Measurements from ENCODE around the gene POLR2F.

POLR2F gene

DNA sequence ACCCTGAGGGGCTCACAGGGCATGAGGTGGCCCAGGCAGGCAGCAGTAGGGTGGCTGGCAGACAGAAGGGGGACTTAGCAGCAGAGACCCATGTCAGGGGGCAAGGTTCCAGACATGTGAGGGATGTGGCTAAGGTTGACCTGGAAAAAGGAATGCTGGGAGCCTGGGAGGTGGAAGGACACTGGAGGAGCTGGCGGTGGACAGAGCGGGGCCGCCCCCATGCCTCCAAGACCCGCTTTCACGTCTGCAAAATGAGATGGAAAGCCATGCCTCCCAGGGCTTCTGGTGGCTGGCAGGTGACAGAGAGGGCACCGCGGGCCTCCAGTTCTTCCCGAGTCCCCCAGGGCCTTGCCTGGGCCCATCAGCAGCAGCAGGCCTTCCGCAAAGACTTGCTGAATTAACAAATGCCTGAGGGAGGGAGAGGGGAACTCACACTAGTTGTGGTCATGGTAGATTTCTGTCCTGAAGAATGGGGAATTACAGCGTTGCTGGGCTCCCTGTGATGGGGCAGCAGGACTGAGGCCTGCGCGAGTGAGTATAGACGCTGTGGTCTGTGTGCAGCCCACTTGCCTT is 53.9 kb downstream of the POLR2F start:
- Histone ChIP-seq H3K4me3 (ENCODE audit: low read length) (no peak overlapping the region), H3K36me3 (replicated peaks; ENCODE audit: low read depth, low read length) (no peaks in the 10 kb centered on the region), H3K9ac (ENCODE audit: low read length) (no peak overlapping the region), H3K27me3 (ENCODE audit: low read depth, low read length) (peaks cover 12% of the 10 kb centered on the region; the same call in 1 of the 2 replicates), H3K4me2 (ENCODE audit: low read length) (no peak overlapping the region), H3K79me2 (ENCODE audit: low read length) (no peaks in the 10 kb centered on the region), H3K4me1 (ENCODE audit: low read length) (no peaks in the 10 kb centered on the region), H4K20me1 (ENCODE audit: insufficient read depth, low read length) (no peaks in the 10 kb centered on the region), H3K27ac (ENCODE audit: low read length) (no peak overlapping the region), H3K9me3 (ENCODE audit: insufficient read depth, low read length) (no peaks in the 10 kb centered on the region), H2AFZ (ENCODE audit: low read depth, low read length) (no peak overlapping the region)
- TF ChIP-seq, protein P1, sequence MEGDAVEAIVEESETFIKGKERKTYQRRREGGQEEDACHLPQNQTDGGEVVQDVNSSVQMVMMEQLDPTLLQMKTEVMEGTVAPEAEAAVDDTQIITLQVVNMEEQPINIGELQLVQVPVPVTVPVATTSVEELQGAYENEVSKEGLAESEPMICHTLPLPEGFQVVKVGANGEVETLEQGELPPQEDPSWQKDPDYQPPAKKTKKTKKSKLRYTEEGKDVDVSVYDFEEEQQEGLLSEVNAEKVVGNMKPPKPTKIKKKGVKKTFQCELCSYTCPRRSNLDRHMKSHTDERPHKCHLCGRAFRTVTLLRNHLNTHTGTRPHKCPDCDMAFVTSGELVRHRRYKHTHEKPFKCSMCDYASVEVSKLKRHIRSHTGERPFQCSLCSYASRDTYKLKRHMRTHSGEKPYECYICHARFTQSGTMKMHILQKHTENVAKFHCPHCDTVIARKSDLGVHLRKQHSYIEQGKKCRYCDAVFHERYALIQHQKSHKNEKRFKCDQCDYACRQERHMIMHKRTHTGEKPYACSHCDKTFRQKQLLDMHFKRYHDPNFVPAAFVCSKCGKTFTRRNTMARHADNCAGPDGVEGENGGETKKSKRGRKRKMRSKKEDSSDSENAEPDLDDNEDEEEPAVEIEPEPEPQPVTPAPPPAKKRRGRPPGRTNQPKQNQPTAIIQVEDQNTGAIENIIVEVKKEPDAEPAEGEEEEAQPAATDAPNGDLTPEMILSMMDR (IDR thresholded peaks at IDR 0.05; ENCODE audit: low read depth, low read length), result no peak
- TF ChIP-seq EZH2phosphoT487 (IDR thresholded peaks at IDR 0.05; ENCODE audit: low read depth), result no peak

DNA sequence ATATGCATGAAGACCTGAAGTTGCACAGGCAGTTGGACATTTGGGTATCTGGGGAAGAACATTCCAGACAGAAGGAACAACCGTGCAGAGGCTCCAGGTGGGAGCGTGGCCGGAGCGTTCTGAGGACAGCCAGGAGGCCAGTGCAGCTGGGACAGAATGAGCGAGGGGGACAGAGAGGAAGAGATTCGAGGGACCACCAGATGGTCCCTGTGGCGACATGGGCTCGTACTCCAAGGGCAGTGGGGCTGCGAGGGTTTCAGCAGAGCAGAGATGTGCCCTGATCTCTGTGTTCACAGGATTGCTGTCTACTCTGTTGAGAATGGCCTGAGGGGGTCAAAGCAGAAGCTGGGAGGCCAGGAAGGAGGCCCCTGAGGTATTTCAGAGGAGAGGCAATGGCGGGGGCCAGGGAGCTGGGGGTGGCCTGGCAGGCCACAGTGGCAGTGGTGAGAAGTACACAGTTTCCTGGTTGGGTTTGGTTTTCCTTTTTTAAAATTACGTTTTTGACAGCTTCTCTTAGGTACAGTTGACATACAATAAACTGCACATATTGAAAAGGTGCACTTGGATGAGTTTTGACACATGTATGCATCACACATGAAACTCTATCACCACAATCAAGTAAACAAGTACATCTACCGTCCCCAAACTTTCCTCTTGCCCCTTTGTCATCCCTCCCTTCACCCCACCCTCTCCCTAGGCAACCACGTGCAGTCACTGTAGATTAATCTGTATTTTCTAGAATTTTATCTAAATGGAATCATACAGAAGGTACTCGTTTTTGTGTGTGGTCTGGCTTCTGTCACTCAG is 55.7 kb downstream of the POLR2F start:
- Histone ChIP-seq H2AFZ (ENCODE audit: low read depth, low read length) (no peak overlapping the region), H3K27ac (ENCODE audit: low read length) (no peak overlapping the region), H3K9me3 (ENCODE audit: insufficient read depth, low read length) (no peaks in the 10 kb centered on the region), H3K79me2 (ENCODE audit: low read length) (no peaks in the 10 kb centered on the region), H3K27me3 (ENCODE audit: low read depth, low read length) (peaks cover 16% of the 10 kb centered on the region; the same call in 1 of the 2 replicates), H3K4me3 (ENCODE audit: low read length) (no peak overlapping the region), H3K9ac (ENCODE audit: low read length) (no peak overlapping the region), H4K20me1 (ENCODE audit: insufficient read depth, low read length) (no peaks in the 10 kb centered on the region), H3K4me2 (ENCODE audit: low read length) (no peak overlapping the region), H3K4me1 (ENCODE audit: low read length) (no peaks in the 10 kb centered on the region), H3K36me3 (replicated peaks; ENCODE audit: low read depth, low read length) (no peaks in the 10 kb centered on the region)
- no peak for TF ChIP-seq EZH2phosphoT487 (IDR thresholded peaks at IDR 0.05; ENCODE audit: low read depth)
- TF ChIP-seq, protein P1 (IDR thresholded peaks at IDR 0.05; ENCODE audit: low read depth, low read length), result no peak

DNA sequence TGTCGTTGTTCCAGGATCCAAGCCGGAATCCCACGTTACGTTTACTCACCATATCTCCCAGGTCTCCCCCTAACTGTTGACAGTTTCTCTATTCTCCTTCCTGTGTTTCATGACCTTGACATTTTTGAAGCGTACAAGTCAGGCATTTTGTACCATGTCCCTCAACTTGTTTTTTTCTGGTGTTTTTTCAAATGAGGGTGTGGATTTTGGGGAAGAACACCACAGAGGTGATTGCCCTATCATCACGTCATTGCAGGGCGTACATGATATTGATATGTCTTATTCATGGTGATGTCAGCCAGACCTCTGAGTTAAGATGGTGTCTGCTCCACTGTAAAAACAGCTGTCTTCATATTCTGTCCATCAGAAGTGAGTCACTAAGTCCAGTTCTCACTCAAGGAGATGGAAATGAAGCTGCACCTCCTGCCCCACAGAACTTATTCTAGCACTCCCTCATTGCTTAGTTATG is 59.1 kb downstream of the POLR2F start:
- H3K36me3 ChIP-seq (replicated peaks; ENCODE audit: low read depth, low read length), result no peaks in the 10 kb centered on the region
- no peak overlapping the region for H3K9ac ChIP-seq (ENCODE audit: low read length)
- H3K4me2 ChIP-seq (ENCODE audit: low read length), result no peak overlapping the region
- no peak overlapping the region for H3K27ac ChIP-seq (ENCODE audit: low read length)
- no peaks in the 10 kb centered on the region for H3K79me2 ChIP-seq (ENCODE audit: low read length)
- no peak overlapping the region for H3K4me3 ChIP-seq (ENCODE audit: low read length)
- TF ChIP-seq, protein P1 (IDR thresholded peaks at IDR 0.05; ENCODE audit: low read depth, low read length), result no peak
- TF ChIP-seq EZH2phosphoT487 (IDR thresholded peaks at IDR 0.05; ENCODE audit: low read depth), result no peak
- H3K27me3 ChIP-seq (ENCODE audit: low read depth, low read length), result peaks cover 10% of the 10 kb centered on the region; the same call in 1 of the 2 replicates
- H3K4me1 ChIP-seq (ENCODE audit: low read length), result no peaks in the 10 kb centered on the region
- no peaks in the 10 kb centered on the region for H4K20me1 ChIP-seq (ENCODE audit: insufficient read depth, low read length)
- no peak overlapping the region for H2AFZ ChIP-seq (ENCODE audit: low read depth, low read length)
- H3K9me3 ChIP-seq (ENCODE audit: insufficient read depth, low read length), result no peaks in the 10 kb centered on the region

DNA sequence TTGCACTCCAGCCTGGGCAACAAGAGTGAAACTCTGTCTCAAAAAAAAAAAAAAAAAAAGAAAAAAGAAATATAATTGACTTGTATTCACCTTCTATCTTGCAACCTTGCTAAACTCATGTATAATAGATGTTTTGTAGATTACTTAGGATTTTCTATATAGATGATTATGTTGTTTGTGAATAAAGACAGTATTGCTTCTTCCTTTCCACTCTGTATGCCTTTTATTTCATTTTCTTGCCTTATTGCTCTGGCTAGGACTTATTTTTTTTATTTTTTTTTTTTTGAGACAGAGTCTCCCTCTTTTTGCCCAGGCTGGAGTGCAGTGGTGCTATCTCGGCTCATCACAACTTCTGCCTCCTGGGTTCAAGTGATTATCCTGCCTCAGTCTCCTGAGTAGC is 60.6 kb downstream of the POLR2F start:
- no peaks in the 10 kb centered on the region for H3K79me2 ChIP-seq (ENCODE audit: low read length)
- H3K27me3 ChIP-seq (ENCODE audit: low read depth, low read length), result peaks cover 10% of the 10 kb centered on the region; the same call in 1 of the 2 replicates
- H3K9ac ChIP-seq (ENCODE audit: low read length), result no peak overlapping the region
- no peak overlapping the region for H3K4me3 ChIP-seq (ENCODE audit: low read length)
- no peaks in the 10 kb centered on the region for H3K9me3 ChIP-seq (ENCODE audit: insufficient read depth, low read length)
- no peak overlapping the region for H3K27ac ChIP-seq (ENCODE audit: low read length)
- H3K4me2 ChIP-seq (ENCODE audit: low read length), result no peak overlapping the region
- no peaks in the 10 kb centered on the region for H4K20me1 ChIP-seq (ENCODE audit: insufficient read depth, low read length)
- H3K36me3 ChIP-seq (replicated peaks; ENCODE audit: low read depth, low read length), result no peaks in the 10 kb centered on the region
- no peaks in the 10 kb centered on the region for H3K4me1 ChIP-seq (ENCODE audit: low read length)
- TF ChIP-seq, protein P1 (IDR thresholded peaks at IDR 0.05; ENCODE audit: low read depth, low read length), result no peak
- no peak for TF ChIP-seq EZH2phosphoT487 (IDR thresholded peaks at IDR 0.05; ENCODE audit: low read depth)
- no peak overlapping the region for H2AFZ ChIP-seq (ENCODE audit: low read depth, low read length)
